A549 treated with CORT108297 at 1 μM for 4 hours (cell line): ENCODE data around the gene DHRS4L2. TPM values are rescaled to one million over a fixed set of nuclear protein-coding genes. Genes with fewer than 3 reads are reported as not detected.

Experiments used
- total RNA-seq: library from RNA; stranded (reverse); fragments of 200-300 nt; extraction: Qiagen RNA extraction; gene quantifications from 5 replicates; pipeline ENCODE4 v1.2.3, GENCODE V29; 2022

DHRS4L2 gene
- total RNA-seq = 21.2 to 33.3 TPM (median 30.4 TPM) in 5 replicates

GRCh38 chr14:23988607-23989363 lies at the start of gene DHRS4L2:
TSS of gene DHRS4L2 (plus strand) at chr14:23988929. CDS start at chr14:23988948, 19 bp downstream.

GRCh38 chr14:23953464-23954278 lies 35.1 kb upstream of the DHRS4L2 start, which contains the start of gene DHRS4:
TSS of gene DHRS4 (plus strand) at chr14:23953770. CDS start at chr14:23953789, 19 bp downstream.

GRCh38 chr14:24051789-24052655 lies 63.3 kb downstream of the DHRS4L2 start, which contains the start of gene CARMIL3:
TSS of gene CARMIL3 (plus strand) at chr14:24052009. CDS start at chr14:24052154, 145 bp downstream.

Other genes with a start within 250 kb of the DHRS4L2 start
- 44.3 to 49.9 TPM (median 47.7 TPM) in 5 replicates for gene DHRS4, start 35.2 kb upstream of the DHRS4L2 start, total RNA-seq
- 0.40 to 0.58 TPM (median 0.50 TPM) in 5 replicates for gene CARMIL3, start 63.1 kb downstream of the DHRS4L2 start, total RNA-seq
- 0.05 TPM in 1 of 5 replicates, not detected in the others for gene CPNE6, start 82.6 kb downstream of the DHRS4L2 start, total RNA-seq
- 15.8 to 22.3 TPM (median 20.7 TPM) in 5 replicates for gene PCK2, start 105.4 kb downstream of the DHRS4L2 start, total RNA-seq
- 19.4 to 24.7 TPM (median 20.5 TPM) in 5 replicates for gene DCAF11, start 125.8 kb downstream of the DHRS4L2 start, total RNA-seq
- gene NRL, start 126.0 kb downstream of the DHRS4L2 start, total RNA-seq = 0.60 to 1.1 TPM (median 0.97 TPM) in 5 replicates
- 0.07 to 0.15 TPM in 2 of 5 replicates, not detected in the others for gene FITM1, start 141.7 kb downstream of the DHRS4L2 start, total RNA-seq
- 161 to 192 TPM (median 170 TPM) in 5 replicates for gene PSME1, start 147.3 kb downstream of the DHRS4L2 start, total RNA-seq
- 49.0 to 66.1 TPM (median 64.4 TPM) in 5 replicates for gene EMC9, start 152.7 kb downstream of the DHRS4L2 start, total RNA-seq
- gene PSME2, start 157.7 kb downstream of the DHRS4L2 start, total RNA-seq = 158 to 201 TPM (median 173 TPM) in 5 replicates
- 19.4 to 37.6 TPM (median 29.7 TPM) in 5 replicates for gene RNF31, start 158.6 kb downstream of the DHRS4L2 start, total RNA-seq
- gene IRF9, start 172.3 kb downstream of the DHRS4L2 start, total RNA-seq = 17.6 to 21.5 TPM (median 19.7 TPM) in 5 replicates
- gene REC8, start 183.2 kb downstream of the DHRS4L2 start, total RNA-seq = 2.6 to 8.3 TPM (median 4.8 TPM) in 5 replicates
- gene IPO4, start 199.9 kb downstream of the DHRS4L2 start, total RNA-seq = 78.9 to 89.8 TPM (median 88.2 TPM) in 5 replicates
- 62.6 to 70.9 TPM (median 69.7 TPM) in 5 replicates for gene TM9SF1, start 206.5 kb downstream of the DHRS4L2 start, total RNA-seq
- gene TSSK4, start 216.8 kb downstream of the DHRS4L2 start, total RNA-seq = not detected in 5 replicates
- 75.4 to 107 TPM (median 77.3 TPM) in 5 replicates for gene CHMP4A, start 224.6 kb downstream of the DHRS4L2 start, total RNA-seq
- 30.3 to 32.5 TPM (median 31.5 TPM) in 5 replicates for gene MDP1, start 227.1 kb downstream of the DHRS4L2 start, total RNA-seq
- gene NEDD8, start 243.4 kb downstream of the DHRS4L2 start, total RNA-seq = 441 to 466 TPM (median 453 TPM) in 5 replicates
- 55.1 to 62.8 TPM (median 56.6 TPM) in 5 replicates for gene GMPR2, start 244.0 kb downstream of the DHRS4L2 start, total RNA-seq